Measurements from ENCODE around the gene TMF1. TPM values are rescaled to one million over a fixed set of nuclear protein-coding genes. Genes with fewer than 3 reads are reported as not detected.

TMF1 gene
- total and polyA plus RNA-seq, 2 experiments from 2014 or later: 15.8 to 21.3 TPM

GRCh38 chr3:69099576-69099975, 47.4 kb upstream of the TMF1 start:
- H2AFZ ChIP-seq: no peak overlapping the region
- H3F3A ChIP-seq (replicated peaks; ENCODE audit: low read depth): no peaks in the 10 kb centered on the region
- H4K20me1 ChIP-seq (replicated peaks; ENCODE audit: insufficient read depth): no peaks in the 10 kb centered on the region
- H3K79me2 ChIP-seq (replicated peaks; ENCODE audit: insufficient read depth): 0 out of 2 replicates have a peak, but pooled peaks cover 6% of the 10 kb centered on the region
- DNase-seq (ENCODE audit: low spot score) (no peak), ATAC-seq (no peak)
- H3K27me3 ChIP-seq (ENCODE audit: insufficient read depth): no peaks in the 10 kb centered on the region
- peaks cover 15% of the 10 kb centered on the region; the same call in 1 of the 2 replicates for H3K4me1 ChIP-seq (ENCODE audit: insufficient read depth)
- Mint-ChIP-seq H3K36me3 (ENCODE audit: low read depth) (peaks cover 7% of the 10 kb centered on the region; the same call in 2 of the 3 replicates), H3K27me3 (ENCODE audit: insufficient read depth, low read depth, poor library complexity) (peaks cover 6% of the 10 kb centered on the region), H3K4me1 (peaks cover 16% of the 10 kb centered on the region; the same call in 2 of the 3 replicates), H3K9me3 (no peaks in the 10 kb centered on the region), H3K4me3 (no peak overlapping the region), H3K27ac (no peak overlapping the region)
- H3K4me2 ChIP-seq: no peak overlapping the region
- H3K4me3 ChIP-seq: no peak overlapping the region
- TF ChIP-seq CREB1 (CRISPR knock-in tag; IDR thresholded peaks at IDR 0.05; ENCODE audit: low read depth) (no peak), STAT1 (IDR thresholded peaks at IDR 0.05; ENCODE audit: unreplicated experiment) (no peak), ZNF462 (CRISPR knock-in tag; IDR thresholded peaks at IDR 0.05) (no peak), JUNB (IDR thresholded peaks at IDR 0.05; ENCODE audit: unreplicated experiment) (no peak), ETS1 (IDR thresholded peaks at IDR 0.05) (no peak), REST (IDR thresholded peaks at IDR 0.05; ENCODE audit: unreplicated experiment) (no peak), EZH2 (IDR thresholded peaks at IDR 0.05; ENCODE audit: low read depth, unreplicated experiment) (no peak), POLR2AphosphoS5 (IDR thresholded peaks at IDR 0.05; ENCODE audit: low read depth) (no peak), CTCF (conservative IDR thresholded peaks at IDR 0.05; ENCODE audit: low read depth in 2 of 2) (no peak), ZNF331 (CRISPR knock-in tag; IDR thresholded peaks at IDR 0.05; ENCODE audit: low read depth) (no peak)
- H3K36me3 ChIP-seq (ENCODE audit: insufficient read depth): peaks cover 5% of the 10 kb centered on the region; the same call in 1 of the 2 replicates
- no peak overlapping the region for H3K27ac ChIP-seq (ENCODE audit: low read depth)
- no peaks in the 10 kb centered on the region for H3K9me2 ChIP-seq (ENCODE audit: insufficient read depth)

All from GM23338 (cell line).